Colonic mucosa (tissue), 4 donors: ENCODE measurements around the gene AHDC1. TPM values are rescaled to one million over a fixed set of nuclear protein-coding genes. Genes with fewer than 3 reads are reported as not detected.

Experiments used
- DNase-seq: peaks from one replicate; pipeline ENCODE4 v3.0.0-alpha.2; 2020
- H3K27ac ChIP-seq: fragments of 200-600 bp; one replicate; pipeline ENCODE4 v1.8.0; 2021
- H3K27me3 ChIP-seq: fragments of 200-600 bp; one replicate; pipeline ENCODE4 v1.8.0; 2021
- H3K36me3 ChIP-seq: fragments of 200-600 bp; one replicate; pipeline ENCODE4 v1.8.0; 2021
- H3K4me1 ChIP-seq: fragments of 200-600 bp; one replicate; pipeline ENCODE4 v1.8.0; 2021; ENCODE audit warnings: mild to moderate bottlenecking
- H3K4me3 ChIP-seq: fragments of 200-600 bp; one replicate; pipeline ENCODE4 v1.8.0; 2021
- H3K9ac ChIP-seq, 2 donors: one replicate each; pipeline ENCODE4 v1.7.0; 2013; ENCODE audit warnings: control low read depth in 2 of 2, low read depth in 2 of 2, low read length in 2 of 2
- H3K9me3 ChIP-seq: fragments of 200-600 bp; one replicate; pipeline ENCODE4 v1.8.0; 2021
- intact Hi-C: fragments of 100-400 bp; cut with DNase I; formaldehyde crosslinking; loops from one replicate; pipeline ENCODE4 v1.14.1; 2022
- total RNA-seq, 2 donors: library from RNA; stranded (reverse); fragmentation: NEBNext Ultra II Directional in 1 of 2; extraction: Animal tissue kit (Norgen Biotek cat#: 25700) in 1 of 2; gene quantifications; one replicate each; pipeline ENCODE4 v1.2.1, GENCODE V29; 2021
- TF ChIP-seq, protein P1 (sequence below): fragments of 200-600 bp; IDR thresholded peaks from one replicate; pipeline ENCODE4 v1.8.0; 2022; ENCODE audit warnings: antibody characterized with exemption, mild to moderate bottlenecking
- donor health status: healthy.
- donor health status: DM: no; HTN: no; CAD: no.
- donor health status: DM: no; HTN: no; CAD: no.

Gene AHDC1
- total RNA-seq, 2 donors from 2014 or later, result 18.4 to 26.8 TPM

- H3K9me3 ChIP-seq, result no peaks in the 10 kb centered on the region
- peak; percentile 72 for DNase-seq
- no peak overlapping the region for H3K4me3 ChIP-seq
- TF ChIP-seq, protein P1, sequence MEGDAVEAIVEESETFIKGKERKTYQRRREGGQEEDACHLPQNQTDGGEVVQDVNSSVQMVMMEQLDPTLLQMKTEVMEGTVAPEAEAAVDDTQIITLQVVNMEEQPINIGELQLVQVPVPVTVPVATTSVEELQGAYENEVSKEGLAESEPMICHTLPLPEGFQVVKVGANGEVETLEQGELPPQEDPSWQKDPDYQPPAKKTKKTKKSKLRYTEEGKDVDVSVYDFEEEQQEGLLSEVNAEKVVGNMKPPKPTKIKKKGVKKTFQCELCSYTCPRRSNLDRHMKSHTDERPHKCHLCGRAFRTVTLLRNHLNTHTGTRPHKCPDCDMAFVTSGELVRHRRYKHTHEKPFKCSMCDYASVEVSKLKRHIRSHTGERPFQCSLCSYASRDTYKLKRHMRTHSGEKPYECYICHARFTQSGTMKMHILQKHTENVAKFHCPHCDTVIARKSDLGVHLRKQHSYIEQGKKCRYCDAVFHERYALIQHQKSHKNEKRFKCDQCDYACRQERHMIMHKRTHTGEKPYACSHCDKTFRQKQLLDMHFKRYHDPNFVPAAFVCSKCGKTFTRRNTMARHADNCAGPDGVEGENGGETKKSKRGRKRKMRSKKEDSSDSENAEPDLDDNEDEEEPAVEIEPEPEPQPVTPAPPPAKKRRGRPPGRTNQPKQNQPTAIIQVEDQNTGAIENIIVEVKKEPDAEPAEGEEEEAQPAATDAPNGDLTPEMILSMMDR, result no peak
- H3K27ac ChIP-seq, result peak overlapping the region; percentile 86
- intact Hi-C loops, result no loop called here
- H3K4me1 ChIP-seq, result peaks cover 19% of the 10 kb centered on the region
- H3K9ac ChIP-seq, result no peak overlapping the region
- no peaks in the 10 kb centered on the region for H3K36me3 ChIP-seq
- H3K27me3 ChIP-seq, result no peaks in the 10 kb centered on the region
These were observed 86.6 kb downstream of the AHDC1 start for GRCh38 chr1:27517301-27517700.

GRCh38 chr1:27515626-27516025 is 88.3 kb downstream of the AHDC1 start:
- Histone ChIP-seq H3K9ac (no peak overlapping the region), H3K36me3 (no peaks in the 10 kb centered on the region), H3K9me3 (no peaks in the 10 kb centered on the region), H3K27me3 (no peaks in the 10 kb centered on the region), H3K4me1 (peaks cover 6% of the 10 kb centered on the region), H3K4me3 (no peak overlapping the region), H3K27ac (no peak overlapping the region)
- no peak for DNase-seq
- intact Hi-C loops, result no loop called here
- TF ChIP-seq, protein P1, result no peak

- no peak overlapping the region for H3K9ac ChIP-seq
- H3K4me1 ChIP-seq, result peaks cover 8% of the 10 kb centered on the region
- intact Hi-C loops, result no loop called here
- no peaks in the 10 kb centered on the region for H3K9me3 ChIP-seq
- no peak overlapping the region for H3K4me3 ChIP-seq
- no peak for DNase-seq
- H3K27ac ChIP-seq, result no peak overlapping the region
- TF ChIP-seq, protein P1, result no peak
- no peaks in the 10 kb centered on the region for H3K27me3 ChIP-seq
- H3K36me3 ChIP-seq, result no peaks in the 10 kb centered on the region
These were observed 90.0 kb downstream of the AHDC1 start for GRCh38 chr1:27513958-27514357.

DNA sequence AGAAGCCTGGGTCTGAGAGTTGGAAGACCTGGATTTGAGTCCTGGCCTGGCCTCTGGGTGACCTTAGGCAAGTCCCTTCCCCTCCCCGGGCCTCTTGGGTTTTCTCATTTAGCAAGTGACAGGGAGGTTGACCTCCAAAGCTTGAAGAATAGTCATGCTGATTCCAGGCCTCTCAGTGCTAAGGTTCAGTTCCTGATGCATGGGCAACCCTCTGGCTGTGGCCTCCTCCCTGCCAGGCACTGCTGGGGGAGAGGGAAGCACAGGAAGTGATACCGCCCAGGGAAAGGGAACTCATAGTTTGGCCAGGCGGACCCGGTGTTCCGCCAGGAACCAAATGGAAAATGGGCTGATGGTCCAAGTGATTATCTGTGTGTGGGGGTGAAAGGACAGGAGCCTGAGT is 90.4 kb downstream of the AHDC1 start:
- Histone ChIP-seq H3K9me3 (no peaks in the 10 kb centered on the region), H3K4me1 (peaks cover 9% of the 10 kb centered on the region), H3K9ac (no peak overlapping the region), H3K27ac (no peak overlapping the region), H3K4me3 (no peak overlapping the region), H3K27me3 (no peaks in the 10 kb centered on the region), H3K36me3 (no peaks in the 10 kb centered on the region)
- no peak for DNase-seq
- intact Hi-C loops, result no loop called here
- TF ChIP-seq, protein P1, result no peak

DNA sequence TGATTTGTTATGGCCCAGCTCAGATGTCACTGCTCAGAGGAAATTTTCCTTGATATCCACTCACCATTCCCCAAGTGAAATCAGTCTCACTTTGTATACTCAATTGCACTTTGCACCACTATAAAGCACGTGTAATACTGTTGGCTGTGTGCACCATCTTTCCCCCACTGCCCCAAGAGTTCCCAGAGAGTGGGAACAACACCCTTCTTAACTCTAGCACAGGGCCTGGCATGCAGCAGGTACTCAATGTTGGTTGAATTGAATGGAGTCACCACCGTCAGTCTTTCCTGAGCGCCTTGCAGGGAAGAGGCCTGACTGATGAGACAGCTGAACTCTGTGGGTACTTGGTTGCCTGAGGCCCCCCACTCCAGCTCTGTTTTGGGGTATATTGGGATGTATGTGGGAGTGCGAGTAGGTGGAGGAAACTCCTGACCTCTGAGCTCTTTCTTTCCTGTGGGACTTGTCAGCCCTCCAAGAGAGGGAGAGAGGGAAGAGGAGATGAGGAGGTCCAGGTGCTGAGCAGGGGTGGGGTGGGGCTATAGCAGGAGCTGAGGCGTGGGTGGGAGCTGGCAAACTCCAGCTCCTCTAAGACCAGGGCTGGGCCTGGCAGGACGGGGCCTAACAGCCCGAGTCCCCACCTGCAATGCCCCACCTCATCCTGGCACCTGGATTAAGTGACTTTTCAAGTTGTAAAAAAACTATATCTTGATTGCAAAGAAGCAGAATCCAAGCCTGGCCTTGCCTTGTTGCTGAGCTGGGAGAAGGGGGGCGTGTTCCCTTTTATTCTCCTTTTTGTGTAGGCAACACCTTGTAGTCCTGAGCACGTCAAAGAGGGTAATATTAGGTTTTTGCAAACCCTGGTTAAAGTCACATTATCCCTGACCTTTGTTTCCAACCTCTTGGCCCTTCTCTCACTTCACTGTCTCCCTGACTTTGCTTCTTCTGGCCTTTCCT is 94.5 kb downstream of the AHDC1 start:
- peak overlapping the region; percentile 37 for H3K27ac ChIP-seq
- DNase-seq, result peak; percentile 80
- TF ChIP-seq, protein P1, result no peak

More for the DNA sequence above, 94.5 kb downstream of the AHDC1 start:
- no peaks in the 10 kb centered on the region for H3K27me3 ChIP-seq
- peaks cover 12% of the 10 kb centered on the region for H3K4me1 ChIP-seq
- no peak overlapping the region for H3K4me3 ChIP-seq
- intact Hi-C loops, result no loop called here
- H3K36me3 ChIP-seq, result no peaks in the 10 kb centered on the region
- peak overlapping the region in 1 of 2 donors; percentile 54 for H3K9ac ChIP-seq
- no peaks in the 10 kb centered on the region for H3K9me3 ChIP-seq
